Keratinocyte (primary cell): ENCODE results near the gene RNASEH1.

Experiments
- EZH2 ChIP-seq: IDR thresholded peaks from one replicate; pipeline ENCODE4 v1.6.1; 2012; ENCODE audit warnings: inconsistent platforms, mild to moderate bottlenecking, low read length, moderate library complexity
- TF ChIP-seq, protein P1 (sequence below), 3 experiments: IDR thresholded peaks in 1 of 3; conservative IDR thresholded peaks in 1 of 3; optimal IDR thresholded peaks in 1 of 3; 2 replicates in 2 of 3; 3 replicates in 1 of 3; pipeline versions ENCODE3 to v1.5.1; 2011; ENCODE audit warnings: low read length in 3 of 3, mild to moderate bottlenecking in 3 of 3, moderate library complexity in 2 of 3, control low read depth in 1 of 3, inconsistent platforms in 1 of 3; ENCODE audit not compliant: insufficient read depth in 2 of 3; ENCODE audit errors: extremely low read depth in 1 of 3

GRCh38 chr2:3598197-3598910 is 40.2 kb upstream of the RNASEH1 start:
- TF ChIP-seq, protein P1, sequence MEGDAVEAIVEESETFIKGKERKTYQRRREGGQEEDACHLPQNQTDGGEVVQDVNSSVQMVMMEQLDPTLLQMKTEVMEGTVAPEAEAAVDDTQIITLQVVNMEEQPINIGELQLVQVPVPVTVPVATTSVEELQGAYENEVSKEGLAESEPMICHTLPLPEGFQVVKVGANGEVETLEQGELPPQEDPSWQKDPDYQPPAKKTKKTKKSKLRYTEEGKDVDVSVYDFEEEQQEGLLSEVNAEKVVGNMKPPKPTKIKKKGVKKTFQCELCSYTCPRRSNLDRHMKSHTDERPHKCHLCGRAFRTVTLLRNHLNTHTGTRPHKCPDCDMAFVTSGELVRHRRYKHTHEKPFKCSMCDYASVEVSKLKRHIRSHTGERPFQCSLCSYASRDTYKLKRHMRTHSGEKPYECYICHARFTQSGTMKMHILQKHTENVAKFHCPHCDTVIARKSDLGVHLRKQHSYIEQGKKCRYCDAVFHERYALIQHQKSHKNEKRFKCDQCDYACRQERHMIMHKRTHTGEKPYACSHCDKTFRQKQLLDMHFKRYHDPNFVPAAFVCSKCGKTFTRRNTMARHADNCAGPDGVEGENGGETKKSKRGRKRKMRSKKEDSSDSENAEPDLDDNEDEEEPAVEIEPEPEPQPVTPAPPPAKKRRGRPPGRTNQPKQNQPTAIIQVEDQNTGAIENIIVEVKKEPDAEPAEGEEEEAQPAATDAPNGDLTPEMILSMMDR (optimal IDR thresholded peaks at IDR 0.05 in 1 of 3, IDR thresholded peaks at IDR 0.05 in 1 of 3, conservative IDR thresholded peaks at IDR 0.05 in 1 of 3; ENCODE audit: extremely low read depth in 1 of 3, insufficient read depth in 2 of 3, low read length in 3 of 3): no peak
- no peak for TF ChIP-seq EZH2
